Measurements from ENCODE around the gene PALS2. TPM values are rescaled to one million over a fixed set of nuclear protein-coding genes. Genes with fewer than 3 reads are reported as not detected.

Gene PALS2
- total and polyA plus RNA-seq, 2 of the 13 experiments (the other 11 are each of a cell fraction or from before 2014, with no cell fraction given): 3.1 to 21.9 TPM

DNA sequence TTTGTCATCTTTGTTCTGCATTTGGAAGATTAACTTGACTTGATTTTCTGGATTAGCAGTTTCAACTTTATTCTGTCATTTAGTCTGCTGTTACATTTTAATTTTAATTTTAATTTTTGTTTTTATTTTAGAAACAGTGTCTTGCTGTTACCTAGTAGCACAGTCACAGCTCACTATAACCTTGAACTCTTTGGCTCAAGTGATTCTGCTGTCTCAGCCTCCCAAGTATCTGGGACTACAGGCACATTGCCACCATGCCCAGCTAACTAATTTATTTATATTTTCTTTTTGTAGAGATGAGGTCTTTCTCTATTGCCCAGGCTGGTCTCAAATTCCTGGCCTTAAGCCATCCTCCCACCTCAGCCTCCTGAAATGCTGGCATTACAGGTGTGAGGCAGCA is 35.3 kb downstream of the PALS2 start:
- FAIRE-seq (no peak), DNase-seq (ENCODE audit: low spot score) (no peak), ATAC-seq (no peak)
- H3K4me2 ChIP-seq (ENCODE audit: low read depth, low read length): no peak overlapping the region
- H3K9me3 ChIP-seq (ENCODE audit: low read length): no peaks in the 10 kb centered on the region
- ChIA-PET CTCF (ENCODE audit: low intra/inter-chr PET ratio, low total read pairs) (no interaction called here), POLR2A (no interaction called here)
- no peaks in the 10 kb centered on the region for H3K79me2 ChIP-seq (ENCODE audit: insufficient read depth, low read length)
- no peak overlapping the region for H3K9ac ChIP-seq (ENCODE audit: insufficient read depth, low read depth, low read length)
- TF ChIP-seq BORCS8-MEF2B (CRISPR knock-in tag; IDR thresholded peaks at IDR 0.05) (no peak), ZNF543 (CRISPR knock-in tag; IDR thresholded peaks at IDR 0.05) (no peak), MAZ (IDR thresholded peaks at IDR 0.05; ENCODE audit: borderline replicate concordance, low read depth, low read length) (no peak), MAZ (CRISPR knock-in tag; IDR thresholded peaks at IDR 0.05; ENCODE audit: low read depth) (no peak), ZNF143 (CRISPR knock-in tag; IDR thresholded peaks at IDR 0.05) (no peak), ZC3H13 (CRISPR knock-in tag; IDR thresholded peaks at IDR 0.05) (no peak), ZSCAN20 (CRISPR knock-in tag; IDR thresholded peaks at IDR 0.05; ENCODE audit: borderline replicate concordance) (no peak), ZNF235 (CRISPR knock-in tag; IDR thresholded peaks at IDR 0.05; ENCODE audit: borderline replicate concordance) (no peak)
- TF ChIP-seq, protein P1, sequence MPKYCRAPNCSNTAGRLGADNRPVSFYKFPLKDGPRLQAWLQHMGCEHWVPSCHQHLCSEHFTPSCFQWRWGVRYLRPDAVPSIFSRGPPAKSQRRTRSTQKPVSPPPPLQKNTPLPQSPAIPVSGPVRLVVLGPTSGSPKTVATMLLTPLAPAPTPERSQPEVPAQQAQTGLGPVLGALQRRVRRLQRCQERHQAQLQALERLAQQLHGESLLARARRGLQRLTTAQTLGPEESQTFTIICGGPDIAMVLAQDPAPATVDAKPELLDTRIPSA (CRISPR knock-in tag; IDR thresholded peaks at IDR 0.05; ENCODE audit: borderline replicate concordance): no peak
- in situ Hi-C loops (cut with HindIII; ENCODE audit: extremely low pct_ligation_motif_present, low pct_unique_long_range_greater_than_20kb) (no loop called here), intact Hi-C loops (cut with micrococcal nuclease; ENCODE audit: unreplicated experiment) (no loop called here)
- no peaks in the 10 kb centered on the region for H3K4me1 ChIP-seq (ENCODE audit: insufficient read depth, low read length)
- H3K36me3 ChIP-seq (replicated peaks in 1 of 2; ENCODE audit: control insufficient read depth in 1 of 2, insufficient read depth in 2 of 2, low read length in 2 of 2): no peaks in the 10 kb centered on the region
- H2AFZ ChIP-seq (ENCODE audit: low read length): no peak overlapping the region
- BruUV-seq (replicated peaks): no TSS peak
- H3K27ac ChIP-seq (ENCODE audit: extremely low read length, insufficient read depth, low read length): no peak overlapping the region
- no peaks in the 10 kb centered on the region for H4K20me1 ChIP-seq (ENCODE audit: insufficient read depth, low read length)
- H3K27me3 ChIP-seq (ENCODE audit: control insufficient read depth in 1 of 2, insufficient read depth in 2 of 2, low read length in 2 of 2): no peaks in the 10 kb centered on the region
- H3K4me3 ChIP-seq (replicated peaks in 1 of 3; ENCODE audit: insufficient read depth in 1 of 3, low read depth in 2 of 3, low read length in 3 of 3): no peak overlapping the region

DNA sequence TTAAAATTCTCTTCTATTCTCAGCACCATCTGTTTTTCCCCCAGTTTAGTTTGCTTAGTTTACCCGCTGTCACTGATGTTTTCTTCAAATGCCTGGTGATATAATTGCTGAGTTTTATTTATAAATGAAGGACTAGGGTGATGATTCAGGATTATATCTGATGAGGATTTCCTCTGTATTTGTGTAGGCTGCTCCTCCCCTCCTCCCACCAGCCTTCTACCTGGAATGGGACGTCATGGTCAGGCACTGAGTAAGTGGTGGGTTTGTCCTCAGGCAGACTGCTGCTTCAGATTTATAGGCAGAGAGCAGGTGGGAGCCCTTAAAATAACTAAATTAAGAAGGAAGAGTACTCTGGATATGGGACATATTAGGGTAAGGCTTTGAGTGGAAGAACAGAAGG is 35.8 kb downstream of the PALS2 start:
- ChIA-PET CTCF (ENCODE audit: low intra/inter-chr PET ratio, low total read pairs) (no interaction called here), POLR2A (no interaction called here)
- intact Hi-C loops (cut with micrococcal nuclease; ENCODE audit: unreplicated experiment) (no loop called here), in situ Hi-C loops (cut with HindIII; ENCODE audit: extremely low pct_ligation_motif_present, low pct_unique_long_range_greater_than_20kb) (no loop called here)
- Histone ChIP-seq H3K27me3 (ENCODE audit: control insufficient read depth in 1 of 2, insufficient read depth in 2 of 2, low read length in 2 of 2) (no peaks in the 10 kb centered on the region), H2AFZ (ENCODE audit: low read length) (no peak overlapping the region), H3K9ac (ENCODE audit: insufficient read depth, low read depth, low read length) (no peak overlapping the region), H3K4me3 (replicated peaks in 1 of 3; ENCODE audit: insufficient read depth in 1 of 3, low read depth in 2 of 3, low read length in 3 of 3) (no peak overlapping the region), H3K9me3 (ENCODE audit: low read length) (no peaks in the 10 kb centered on the region), H3K4me2 (ENCODE audit: low read depth, low read length) (no peak overlapping the region), H3K79me2 (ENCODE audit: insufficient read depth, low read length) (no peaks in the 10 kb centered on the region), H3K4me1 (ENCODE audit: insufficient read depth, low read length) (no peaks in the 10 kb centered on the region), H4K20me1 (ENCODE audit: insufficient read depth, low read length) (no peaks in the 10 kb centered on the region), H3K36me3 (replicated peaks in 1 of 2; ENCODE audit: control insufficient read depth in 1 of 2, insufficient read depth in 2 of 2, low read length in 2 of 2) (no peaks in the 10 kb centered on the region), H3K27ac (ENCODE audit: extremely low read length, insufficient read depth, low read length) (no peak overlapping the region)
- ATAC-seq (no peak), DNase-seq (ENCODE audit: low spot score) (no peak), FAIRE-seq (no peak)
- BruUV-seq (replicated peaks): no TSS peak
- WGBS (ENCODE audit: low lambda C conversion rate): 87% methylated on average over 2 of the region's 2 CpGs
- TF ChIP-seq POLR2AphosphoS2 (IDR thresholded peaks at IDR 0.05; ENCODE audit: low read depth, low read length): no peak
- TF ChIP-seq MEIS2 (CRISPR knock-in tag; IDR thresholded peaks at IDR 0.05): no peak
- no peak for TF ChIP-seq ZNF720 (CRISPR knock-in tag; IDR thresholded peaks at IDR 0.05)
- TF ChIP-seq NBN (conservative IDR thresholded peaks at IDR 0.05): no peak
- no peak for TF ChIP-seq KDM5A (IDR thresholded peaks at IDR 0.05; ENCODE audit: borderline replicate concordance, low read length)
- TF ChIP-seq RBAK (CRISPR knock-in tag; IDR thresholded peaks at IDR 0.05): no peak
- no peak for TF ChIP-seq CHD2 (IDR thresholded peaks at IDR 0.05; ENCODE audit: low read depth, low read length)
- no peak for TF ChIP-seq ZNF788 (CRISPR knock-in tag; IDR thresholded peaks at IDR 0.05; ENCODE audit: borderline replicate concordance)
- no peak for TF ChIP-seq DNMT3B (CRISPR knock-in tag; conservative IDR thresholded peaks at IDR 0.05)
- TF ChIP-seq ZNF224 (CRISPR knock-in tag; IDR thresholded peaks at IDR 0.05): no peak
- TF ChIP-seq CBX2 (IDR thresholded peaks at IDR 0.05; ENCODE audit: low read depth, low read length): no peak
- TF ChIP-seq CBX2 (CRISPR knock-in tag; IDR thresholded peaks at IDR 0.05; ENCODE audit: low read depth): no peak
- TF ChIP-seq MYNN (CRISPR knock-in tag; IDR thresholded peaks at IDR 0.05; ENCODE audit: low read depth): no peak
- no peak for TF ChIP-seq HIVEP1 (CRISPR knock-in tag; IDR thresholded peaks at IDR 0.05)
- no peak for TF ChIP-seq ZMYM2 (CRISPR knock-in tag; IDR thresholded peaks at IDR 0.05)
- no peak for TF ChIP-seq KMT2B (CRISPR knock-in tag; IDR thresholded peaks at IDR 0.05)
